Smooth muscle cell (in vitro differentiated cells): ENCODE data around the gene ADAP1. TPM values are rescaled to one million over a fixed set of nuclear protein-coding genes. Genes with fewer than 3 reads are reported as not detected.

Source experiments
- DNase-seq: peaks from one replicate; lab custom pipeline; 2025; ENCODE audit not compliant: unreplicated experiment; lab: John Stamatoyannopoulos, UW
- H2AFZ ChIP-seq: fragments of 200-600 bp; sonication (generic); 2 replicates; pipeline ENCODE4 v1.6.0; 2016; ENCODE audit warnings: antibody characterized with exemption, low read depth, mild to moderate bottlenecking
- H3F3A ChIP-seq: fragments of 200-600 bp; sonication (generic); 2 replicates; pipeline ENCODE4 v1.6.0; 2017; ENCODE audit warnings: antibody characterized with exemption, low read depth
- H3K27ac ChIP-seq: fragments of 200-600 bp; sonication (generic); 2 replicates; pipeline ENCODE4 v1.5.1; 2016; ENCODE audit warnings: low read depth, mild to moderate bottlenecking
- H3K27me3 ChIP-seq: fragments of 200-600 bp; sonication (generic); 2 replicates; pipeline ENCODE4 v1.6.1; 2016; ENCODE audit warnings: low read depth, mild to moderate bottlenecking
- H3K36me3 ChIP-seq: fragments of 200-600 bp; sonication (generic); 2 replicates; pipeline ENCODE4 v1.5.1; 2016; ENCODE audit warnings: low read depth
- H3K4me1 ChIP-seq: fragments of 200-600 bp; sonication (generic); 2 replicates; pipeline ENCODE4 v1.5.1; 2016; ENCODE audit warnings: low read depth
- H3K4me2 ChIP-seq: fragments of 200-600 bp; sonication (generic); 2 replicates; pipeline ENCODE4 v1.6.0; 2016; ENCODE audit warnings: mild to moderate bottlenecking
- H3K4me3 ChIP-seq: fragments of 200-600 bp; sonication (generic); 2 replicates; pipeline ENCODE4 v1.5.1; 2016; ENCODE audit warnings: mild to moderate bottlenecking
- H3K79me2 ChIP-seq: fragments of 200-600 bp; sonication (generic); 2 replicates; pipeline ENCODE4 v1.6.0; 2016; ENCODE audit warnings: low read depth, mild to moderate bottlenecking
- H3K9ac ChIP-seq: fragments of 200-600 bp; sonication (generic); 2 replicates; pipeline ENCODE4 v1.6.0; 2016; ENCODE audit warnings: low read depth
- H3K9me3 ChIP-seq: fragments of 200-600 bp; sonication (generic); replicated peaks from 2 replicates; pipeline ENCODE4 v1.5.1; 2016; ENCODE audit warnings: low read depth
- H4K20me1 ChIP-seq: fragments of 200-600 bp; sonication (generic); 2 replicates; pipeline ENCODE4 v1.6.0; 2016; ENCODE audit warnings: low read depth
- CTCF ChIP-seq: fragments of 200-600 bp; sonication (generic); IDR thresholded peaks from 2 replicates; pipeline ENCODE4 v1.5.1; 2017; ENCODE audit warnings: borderline replicate concordance, mild to moderate bottlenecking, antibody characterized with exemption; ENCODE audit not compliant: insufficient read depth, poor library complexity, severe bottlenecking
- WGBS: methylation state at CpG from one replicate; pipeline ENCODE4 v1.1.7; 2016; ENCODE audit warnings: low lambda C conversion rate; 5-methylcytosine and 5-hydroxymethylcytosine counted together
- polyA plus RNA-seq: library from polyadenylated mRNA; unstranded; fragments of >200 nt; fragmentation: Nextera tagmentation; extraction: Ambion mirVana; gene quantifications from 2 replicates; pipeline ENCODE4 v1.2.1, GENCODE V29; 2016
- total RNA-seq: library from RNA; depleted of rRNA; stranded (reverse); fragments of >200 nt; gene quantifications from 2 replicates; pipeline ENCODE4 v1.2.3, GENCODE V29; 2014

Gene ADAP1
- total and polyA plus RNA-seq, 2 experiments from 2014 or later = 1.3 to 2.0 TPM

GRCh38 chr7:984361-985126, 30.1 kb upstream of the ADAP1 start:
- WGBS = 96% methylated on average over 33 of the region's 39 CpGs
- Histone ChIP-seq H3K4me3 (no peak overlapping the region), H2AFZ (no peak overlapping the region), H3F3A (no peaks in the 10 kb centered on the region), H4K20me1 (no peaks in the 10 kb centered on the region), H3K79me2 (no peaks in the 10 kb centered on the region), H3K4me1 (peaks cover 4% of the 10 kb centered on the region), H3K27me3 (no peaks in the 10 kb centered on the region), H3K9me3 (no peaks in the 10 kb centered on the region), H3K36me3 (no peaks in the 10 kb centered on the region), H3K9ac (no peak overlapping the region), H3K4me2 (no peak overlapping the region), H3K27ac (no peak overlapping the region)
- TF ChIP-seq CTCF = no peak
- DNase-seq = no peak

GRCh38 chr7:983616-984071, 29.2 kb upstream of the ADAP1 start:
- DNase-seq = no peak
- TF ChIP-seq CTCF = no peak
- Histone ChIP-seq H3K79me2 (no peaks in the 10 kb centered on the region), H3K27ac (no peak overlapping the region), H3K4me3 (no peak overlapping the region), H3K27me3 (no peaks in the 10 kb centered on the region), H3K36me3 (no peaks in the 10 kb centered on the region), H4K20me1 (no peaks in the 10 kb centered on the region), H3K4me2 (no peak overlapping the region), H3K9me3 (no peaks in the 10 kb centered on the region), H3K4me1 (peaks cover 4% of the 10 kb centered on the region), H3F3A (no peaks in the 10 kb centered on the region), H3K9ac (no peak overlapping the region), H2AFZ (no peak overlapping the region)
- 94% methylated on average over 17 of the region's 20 CpGs for WGBS

GRCh38 chr7:983004-983615, 28.6 kb upstream of the ADAP1 start, which contains the start of gene CYP2W1:
Gene CYP2W1, plus strand, starts transcription at chr7:983181. Its CDS starts 31 bp downstream, at chr7:983212.
- Histone ChIP-seq H3K36me3 (no peaks in the 10 kb centered on the region), H2AFZ (no peak within 1 kb of the TSS), H3K9me3 (no peaks in the 10 kb centered on the region), H3K79me2 (no peaks in the 10 kb centered on the region), H3K27ac (no peak within 1 kb of the TSS), H3K4me1 (no peaks in the 10 kb centered on the region), H3K27me3 (no peaks in the 10 kb centered on the region), H4K20me1 (no peaks in the 10 kb centered on the region), H3K4me3 (no peak within 1 kb of the TSS), H3K9ac (no peak within 1 kb of the TSS), H3F3A (no peaks in the 10 kb centered on the region), H3K4me2 (no peak within 1 kb of the TSS)
- 96% methylated on average over 24 of the region's 34 CpGs for WGBS
- DNase-seq = no peak
- TF ChIP-seq CTCF = no peak
